H9 (cell line): ENCODE measurements around the gene AMMECR1L. TPM values are rescaled to one million over a fixed set of nuclear protein-coding genes. Genes with fewer than 3 reads are reported as not detected.

ENCODE experiments used
- DNase-seq: peaks from one replicate; pipeline ENCODE4 v3.0.0-alpha.2; 2017
- H2AFZ ChIP-seq: one replicate; pipeline ENCODE4 v1.6.1; 2013; ENCODE audit warnings: mild to moderate bottlenecking, low read length, control low read depth, moderate library complexity
- H2AK5ac ChIP-seq: 2 replicates; pipeline ENCODE4 v1.6.1; 2013; ENCODE audit warnings: low read length, control low read depth, mixed read lengths; ENCODE audit not compliant: insufficient read length
- H2BK120ac ChIP-seq: one replicate; pipeline ENCODE4 v1.6.1; 2013; ENCODE audit warnings: low read depth, mild to moderate bottlenecking, low read length, control low read depth, inconsistent platforms; ENCODE audit not compliant: poor library complexity, severe bottlenecking
- H2BK12ac ChIP-seq: 2 replicates; pipeline ENCODE4 v1.6.1; 2013; ENCODE audit warnings: low read length, control low read depth, mixed read lengths, low read depth; ENCODE audit not compliant: insufficient read length
- H2BK15ac ChIP-seq: 2 replicates; pipeline ENCODE4 v1.6.1; 2013; ENCODE audit warnings: low read depth, low read length, control low read depth
- H2BK20ac ChIP-seq: one replicate; pipeline ENCODE4 v1.6.1; 2013; ENCODE audit warnings: low read depth, mild to moderate bottlenecking, low read length, control low read depth, inconsistent platforms; ENCODE audit not compliant: poor library complexity, severe bottlenecking
- H2BK5ac ChIP-seq: 2 replicates; pipeline ENCODE4 v1.6.1; 2013; ENCODE audit warnings: low read length, control low read depth, mixed read lengths; ENCODE audit not compliant: insufficient read length
- H3K14ac ChIP-seq: 2 replicates; pipeline ENCODE4 v1.6.1; 2013; ENCODE audit warnings: low read length, control low read depth; ENCODE audit not compliant: insufficient read depth
- H3K18ac ChIP-seq: 2 replicates; pipeline ENCODE4 v1.6.1; 2013; ENCODE audit warnings: low read depth, mild to moderate bottlenecking, mixed read lengths, low read length, control low read depth; ENCODE audit not compliant: insufficient read length
- H3K23ac ChIP-seq: 2 replicates; pipeline ENCODE4 v1.6.1; 2013; ENCODE audit warnings: low read length, control low read depth, mixed read lengths, low read depth; ENCODE audit not compliant: insufficient read length
- H3K23me2 ChIP-seq: 2 replicates; pipeline ENCODE4 v1.6.1; 2013; ENCODE audit warnings: low read depth, mild to moderate bottlenecking, mixed read lengths, low read length, control low read depth; ENCODE audit not compliant: insufficient read length, poor library complexity, severe bottlenecking
- H3K27ac ChIP-seq: 2 replicates; pipeline ENCODE4 v1.5.1; 2013; ENCODE audit warnings: low read length, control low read depth, mixed read lengths, low read depth; ENCODE audit not compliant: insufficient read length
- H3K27me3 ChIP-seq: 2 replicates; pipeline ENCODE4 v1.6.1; 2013; ENCODE audit warnings: low read length, control low read depth, inconsistent platforms; ENCODE audit not compliant: insufficient read depth
- H3K4ac ChIP-seq: 2 replicates; pipeline ENCODE4 v1.6.1; 2013; ENCODE audit warnings: low read depth, mild to moderate bottlenecking, control low read depth, inconsistent platforms, low read length, moderate library complexity
- H3K4me1 ChIP-seq: 2 replicates; pipeline ENCODE4 v1.6.1; 2013; ENCODE audit warnings: low read length, control low read depth, inconsistent platforms; ENCODE audit not compliant: insufficient read depth
- H3K4me2 ChIP-seq: 2 replicates; pipeline ENCODE4 v1.6.1; 2013; ENCODE audit warnings: low read length, control low read depth, mixed read lengths; ENCODE audit not compliant: insufficient read length, insufficient read depth
- H3K56ac ChIP-seq: 2 replicates; pipeline ENCODE4 v1.6.1; 2013; ENCODE audit warnings: low read depth, mild to moderate bottlenecking, mixed read lengths, low read length, control low read depth; ENCODE audit not compliant: insufficient read length
- H3K79me1 ChIP-seq: 2 replicates; pipeline ENCODE4 v1.6.1; 2013; ENCODE audit warnings: low read depth, mild to moderate bottlenecking, moderate library complexity, low read length, control low read depth, inconsistent platforms; ENCODE audit not compliant: insufficient read depth, poor library complexity, severe bottlenecking
- H3K79me2 ChIP-seq: 2 replicates; pipeline ENCODE4 v1.6.1; 2013; ENCODE audit warnings: low read length, control low read depth, inconsistent platforms; ENCODE audit not compliant: insufficient read depth
- H3K9ac ChIP-seq: 2 replicates; pipeline ENCODE4 v1.6.1; 2013; ENCODE audit warnings: low read length, control low read depth, mixed read lengths; ENCODE audit not compliant: insufficient read length; ENCODE audit errors: extremely low read depth
- H3K9me3 ChIP-seq: one replicate; pipeline ENCODE4 v1.6.1; 2013; ENCODE audit warnings: low read depth, low read length, inconsistent platforms; ENCODE audit not compliant: control insufficient read depth
- H3T11ph ChIP-seq: one replicate; pipeline ENCODE4 v1.6.1; 2013; ENCODE audit warnings: mild to moderate bottlenecking, low read length, control low read depth, inconsistent platforms
- H4K20me1 ChIP-seq: one replicate; pipeline ENCODE4 v1.6.1; 2013; ENCODE audit not compliant: control insufficient read depth, insufficient read length, insufficient read depth
- H4K5ac ChIP-seq: 2 replicates; pipeline ENCODE4 v1.6.1; 2013; ENCODE audit warnings: low read depth, mild to moderate bottlenecking, mixed read lengths, low read length, control low read depth; ENCODE audit not compliant: insufficient read length
- H4K8ac ChIP-seq: replicated peaks from 2 replicates; pipeline ENCODE4 v1.6.1; 2013; ENCODE audit warnings: low read length, control low read depth, mixed read lengths, low read depth; ENCODE audit not compliant: insufficient read length
- H4K91ac ChIP-seq: 2 replicates; pipeline ENCODE4 v1.6.1; 2013; ENCODE audit warnings: low read depth, mild to moderate bottlenecking, moderate library complexity, mixed read lengths, low read length, control low read depth; ENCODE audit not compliant: insufficient read length
- H3K27ac Mint-ChIP-seq, 3 experiments: 2 replicates in 2 of 3; 3 replicates in 1 of 3; pipeline ENCODE4 v1.8.0; 2020 to 2021; ENCODE audit warnings: mixed read lengths in 3 of 3, mild to moderate bottlenecking in 1 of 3, moderate library complexity in 1 of 3
- H3K27me3 Mint-ChIP-seq: 2 replicates; pipeline ENCODE4 v1.8.0; 2021; ENCODE audit warnings: low read depth, mild to moderate bottlenecking, moderate library complexity, mixed read lengths
- H3K36me3 Mint-ChIP-seq, 3 experiments: 2 replicates in 2 of 3; 3 replicates in 1 of 3; pipeline ENCODE4 v1.8.0; 2020 to 2021; ENCODE audit warnings: low read depth in 3 of 3, mixed read lengths in 3 of 3; ENCODE audit not compliant: insufficient read depth in 1 of 3
- H3K4me1 Mint-ChIP-seq, 2 experiments: 2 replicates each; pipeline ENCODE4 v1.8.0; 2020; ENCODE audit warnings: mixed read lengths in 2 of 2
- H3K4me3 Mint-ChIP-seq, 2 experiments: 2 replicates in 1 of 2; 3 replicates in 1 of 2; pipeline ENCODE4 v1.8.0; 2020 to 2021; ENCODE audit warnings: mild to moderate bottlenecking in 2 of 2, mixed read lengths in 2 of 2, moderate library complexity in 1 of 2
- H3K9me3 Mint-ChIP-seq, 2 experiments: 2 replicates in 1 of 2; 3 replicates in 1 of 2; pipeline ENCODE4 v1.8.0; 2020; ENCODE audit warnings: mild to moderate bottlenecking in 2 of 2, mixed read lengths in 2 of 2, moderate library complexity in 1 of 2
- CTCF ChIP-seq: fragments of 200-600 bp; sonication (generic); conservative IDR thresholded peaks from 3 replicates; pipeline ENCODE4 v1.8.0; 2021; ENCODE audit warnings: antibody characterized with exemption, mild to moderate bottlenecking
- WGBS: extraction: QIAGEN DNeasy Blood & Tissue Kit; methylation state at CpG from one replicate; pipeline ENCODE4 v1.1.7; 2013; ENCODE audit warnings: missing lambda C conversion rate, low lambda C conversion rate, mixed read lengths; ENCODE audit not compliant: insufficient read length; ENCODE audit errors: extremely low coverage; 5-methylcytosine and 5-hydroxymethylcytosine counted together
- total RNA-seq: library from RNA; stranded (reverse); gene quantifications from 2 replicates; pipeline ENCODE4 v1.2.1, GENCODE V29; 2021

Gene AMMECR1L
- total RNA-seq, 1 experiment from 2014 or later, result 20.0 TPM

GRCh38 chr2:127917916-127918315 is 32.2 kb upstream of the AMMECR1L start:
- H2BK20ac ChIP-seq, result no peak overlapping the region
- no peak overlapping the region for H3K23ac ChIP-seq

More at GRCh38 chr2:127917916-127918315, 32.2 kb upstream of the AMMECR1L start:
- no CpG with 5 or more reads among the region's 4 CpGs for WGBS
- H3K4me3 Mint-ChIP-seq, result no peak overlapping the region
- no peaks in the 10 kb centered on the region for H3K9me3 Mint-ChIP-seq
- Histone ChIP-seq H3K18ac (no peak overlapping the region), H2BK120ac (no peak overlapping the region), H3K56ac (no peak overlapping the region), H3K9me3 (no peaks in the 10 kb centered on the region), H3K4me2 (no peak overlapping the region), H3K4ac (no peak overlapping the region), H3K27ac (no peak overlapping the region), H2BK15ac (no peak overlapping the region), H4K91ac (no peak overlapping the region), H3K27me3 (no peaks in the 10 kb centered on the region), H2AFZ (no peak overlapping the region), H4K20me1 (no peaks in the 10 kb centered on the region), H3K4me1 (no peaks in the 10 kb centered on the region), H2BK12ac (no peak overlapping the region), H3T11ph (no peak overlapping the region), H3K79me2 (no peaks in the 10 kb centered on the region), H3K23me2 (no peaks in the 10 kb centered on the region), H3K9ac (no peak overlapping the region), H2AK5ac (no peak overlapping the region), H4K8ac (no peak overlapping the region), H4K5ac (no peak overlapping the region), H3K79me1 (no peaks in the 10 kb centered on the region), H2BK5ac (no peak overlapping the region), H3K14ac (no peak overlapping the region)
- TF ChIP-seq CTCF, result no peak
- no peaks in the 10 kb centered on the region for H3K4me1 Mint-ChIP-seq
- H3K27ac Mint-ChIP-seq, result no peak overlapping the region
- no peak for DNase-seq
- no peaks in the 10 kb centered on the region for H3K27me3 Mint-ChIP-seq
- H3K36me3 Mint-ChIP-seq, result no peaks in the 10 kb centered on the region
